Endothelial cell (in vitro differentiated cells): ENCODE measurements around the gene CDH23. TPM values are rescaled to one million over a fixed set of nuclear protein-coding genes. Genes with fewer than 3 reads are reported as not detected.

ENCODE experiments used
- DNase-seq: peaks from one replicate; pipeline ENCODE4 v3.0.0; 2021; ENCODE audit warnings: low spot score
- H3K27ac Mint-ChIP-seq: one replicate; pipeline ENCODE4 v1.8.0; 2021; ENCODE audit warnings: mixed read lengths, inconsistent platforms; ENCODE audit not compliant: unreplicated experiment
- H3K27me3 Mint-ChIP-seq: one replicate; pipeline ENCODE4 v1.8.0; 2021; ENCODE audit warnings: mild to moderate bottlenecking, moderate library complexity, mixed read lengths, inconsistent platforms; ENCODE audit not compliant: unreplicated experiment
- H3K36me3 Mint-ChIP-seq: one replicate; pipeline ENCODE4 v1.8.0; 2021; ENCODE audit warnings: mild to moderate bottlenecking, low read depth, mixed read lengths, inconsistent platforms; ENCODE audit not compliant: unreplicated experiment
- H3K4me1 Mint-ChIP-seq: one replicate; pipeline ENCODE4 v1.8.0; 2021; ENCODE audit warnings: mild to moderate bottlenecking, mixed read lengths, inconsistent platforms; ENCODE audit not compliant: unreplicated experiment
- H3K4me3 Mint-ChIP-seq: one replicate; pipeline ENCODE4 v1.8.0; 2021; ENCODE audit warnings: mild to moderate bottlenecking, mixed read lengths, inconsistent platforms; ENCODE audit not compliant: unreplicated experiment
- H3K9me3 Mint-ChIP-seq: one replicate; pipeline ENCODE4 v1.8.0; 2021; ENCODE audit warnings: mixed read lengths, inconsistent platforms; ENCODE audit not compliant: unreplicated experiment
- total RNA-seq: library from RNA; stranded (reverse); fragmentation: NEBNext Ultra II Directional; extraction: Animal tissue kit (Norgen Biotek cat#: 25700); gene quantifications from one replicate; pipeline ENCODE4 v1.2.1, GENCODE V29; 2021; ENCODE audit not compliant: unreplicated experiment
- TF ChIP-seq, protein P1 (sequence below): fragments of 200-600 bp; sonication (generic); IDR thresholded peaks from one replicate; pipeline ENCODE4 v1.5.0; 2021; ENCODE audit warnings: antibody characterized with exemption; ENCODE audit not compliant: unreplicated experiment

The CDH23 gene
- total RNA-seq, 1 donor from 2014 or later = 0.54 TPM

DNA sequence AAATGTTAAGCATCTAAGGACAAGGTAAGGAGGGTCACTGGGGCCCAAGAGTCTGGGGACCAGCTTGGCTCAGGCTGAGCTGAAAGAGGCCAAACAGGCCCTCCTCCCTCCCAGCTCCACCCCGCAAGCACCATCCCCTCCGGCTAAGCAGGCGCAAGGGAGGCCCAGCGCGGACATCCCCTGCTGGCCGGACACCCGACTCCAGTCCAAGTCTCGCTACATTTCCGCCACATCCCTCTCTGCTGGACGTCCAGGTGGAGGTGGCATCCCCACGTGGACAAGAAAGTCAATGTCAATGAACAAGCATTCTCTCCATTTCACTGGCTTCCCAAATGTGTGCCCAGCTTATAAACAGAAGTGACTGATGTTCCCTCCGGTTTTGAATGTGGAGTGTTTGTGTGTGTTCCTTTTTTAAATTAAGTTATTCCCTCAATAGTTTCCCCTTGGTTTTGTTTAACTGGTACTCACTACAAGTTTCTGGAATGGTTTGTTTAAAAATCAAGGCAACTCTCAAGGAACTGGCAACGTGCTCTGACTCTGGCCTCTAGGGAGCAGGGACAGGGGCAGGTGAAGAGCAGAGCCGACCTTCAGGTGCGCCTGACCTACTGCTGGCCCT lies 418.9 kb downstream of the CDH23 start:
- Mint-ChIP-seq H3K27ac (no peak overlapping the region), H3K36me3 (peaks cover 48% of the 10 kb centered on the region), H3K4me3 (peak overlapping the region; percentile 59), H3K9me3 (no peaks in the 10 kb centered on the region), H3K27me3 (peaks cover 9% of the 10 kb centered on the region), H3K4me1 (no peaks in the 10 kb centered on the region)
- TF ChIP-seq, protein P1, sequence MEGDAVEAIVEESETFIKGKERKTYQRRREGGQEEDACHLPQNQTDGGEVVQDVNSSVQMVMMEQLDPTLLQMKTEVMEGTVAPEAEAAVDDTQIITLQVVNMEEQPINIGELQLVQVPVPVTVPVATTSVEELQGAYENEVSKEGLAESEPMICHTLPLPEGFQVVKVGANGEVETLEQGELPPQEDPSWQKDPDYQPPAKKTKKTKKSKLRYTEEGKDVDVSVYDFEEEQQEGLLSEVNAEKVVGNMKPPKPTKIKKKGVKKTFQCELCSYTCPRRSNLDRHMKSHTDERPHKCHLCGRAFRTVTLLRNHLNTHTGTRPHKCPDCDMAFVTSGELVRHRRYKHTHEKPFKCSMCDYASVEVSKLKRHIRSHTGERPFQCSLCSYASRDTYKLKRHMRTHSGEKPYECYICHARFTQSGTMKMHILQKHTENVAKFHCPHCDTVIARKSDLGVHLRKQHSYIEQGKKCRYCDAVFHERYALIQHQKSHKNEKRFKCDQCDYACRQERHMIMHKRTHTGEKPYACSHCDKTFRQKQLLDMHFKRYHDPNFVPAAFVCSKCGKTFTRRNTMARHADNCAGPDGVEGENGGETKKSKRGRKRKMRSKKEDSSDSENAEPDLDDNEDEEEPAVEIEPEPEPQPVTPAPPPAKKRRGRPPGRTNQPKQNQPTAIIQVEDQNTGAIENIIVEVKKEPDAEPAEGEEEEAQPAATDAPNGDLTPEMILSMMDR = no peak
- DNase-seq = no peak

DNA sequence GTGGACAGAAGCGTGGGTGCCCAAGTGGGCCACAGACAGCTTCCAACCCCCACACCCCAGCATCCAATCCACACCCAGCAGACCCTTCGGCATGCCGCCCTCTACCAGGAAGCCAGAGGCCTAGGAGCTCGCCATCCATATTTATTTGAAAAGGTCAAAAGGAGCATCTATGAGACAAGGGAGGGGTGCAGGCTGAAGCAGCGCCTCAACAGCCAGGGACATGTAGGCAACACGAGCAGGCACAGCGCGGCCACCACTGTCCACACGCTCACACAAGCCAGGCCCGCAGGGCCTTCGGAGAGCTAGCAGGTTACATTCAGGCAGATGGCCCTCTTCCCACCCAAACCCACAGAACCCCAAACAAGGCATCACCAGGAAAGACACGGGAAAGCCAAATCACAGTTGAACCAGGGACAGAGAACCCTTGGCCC lies 419.7 kb downstream of the CDH23 start:
- H3K4me3 Mint-ChIP-seq = peak overlapping the region; percentile 42
- H3K27me3 Mint-ChIP-seq = peaks cover 9% of the 10 kb centered on the region
- no peak for DNase-seq
- TF ChIP-seq, protein P1 = no peak
- H3K4me1 Mint-ChIP-seq = peaks cover 3% of the 10 kb centered on the region
- no peaks in the 10 kb centered on the region for H3K9me3 Mint-ChIP-seq
- H3K27ac Mint-ChIP-seq = no peak overlapping the region
- peaks cover 53% of the 10 kb centered on the region for H3K36me3 Mint-ChIP-seq

DNA sequence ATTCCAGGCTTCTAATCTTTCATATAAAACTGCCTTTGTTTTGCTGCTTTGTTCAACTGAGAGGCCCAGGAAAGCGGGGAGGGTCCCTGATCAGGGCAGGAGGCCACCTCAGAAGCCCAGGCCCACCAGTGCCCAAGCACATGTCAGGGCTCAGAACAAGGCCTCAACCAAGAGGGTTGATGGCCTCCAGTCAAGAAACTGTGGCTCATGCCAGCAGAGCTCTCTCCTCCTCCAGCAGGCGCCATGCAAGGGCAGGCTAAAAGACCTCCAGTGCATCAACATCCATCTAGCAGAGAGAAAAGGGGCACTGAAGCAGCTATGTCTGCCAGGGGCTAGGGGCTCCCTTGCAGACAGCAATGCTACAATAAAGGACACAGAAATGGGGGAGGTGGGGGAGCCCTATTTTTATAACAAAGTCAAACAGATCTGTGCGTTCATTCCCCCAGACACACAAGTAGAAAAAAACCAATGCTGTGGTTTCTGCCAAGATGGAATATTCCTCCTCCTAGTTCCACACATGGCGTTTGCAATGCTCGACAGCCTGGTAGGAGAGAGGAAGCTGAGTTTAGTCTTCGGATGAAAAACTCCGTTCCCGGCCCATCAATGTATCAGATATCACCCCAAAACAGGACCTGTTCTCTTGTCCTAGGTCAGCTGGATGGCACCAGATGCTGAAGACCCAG lies 420.4 kb downstream of the CDH23 start:
- H3K4me1 Mint-ChIP-seq = peaks cover 3% of the 10 kb centered on the region
- no peak for DNase-seq
- peak overlapping the region; percentile 25 for H3K4me3 Mint-ChIP-seq
- H3K27ac Mint-ChIP-seq = peak overlapping the region; percentile 52
- TF ChIP-seq, protein P1 = no peak
- H3K36me3 Mint-ChIP-seq = peaks cover 60% of the 10 kb centered on the region
- H3K27me3 Mint-ChIP-seq = peaks cover 9% of the 10 kb centered on the region
- no peaks in the 10 kb centered on the region for H3K9me3 Mint-ChIP-seq

DNA sequence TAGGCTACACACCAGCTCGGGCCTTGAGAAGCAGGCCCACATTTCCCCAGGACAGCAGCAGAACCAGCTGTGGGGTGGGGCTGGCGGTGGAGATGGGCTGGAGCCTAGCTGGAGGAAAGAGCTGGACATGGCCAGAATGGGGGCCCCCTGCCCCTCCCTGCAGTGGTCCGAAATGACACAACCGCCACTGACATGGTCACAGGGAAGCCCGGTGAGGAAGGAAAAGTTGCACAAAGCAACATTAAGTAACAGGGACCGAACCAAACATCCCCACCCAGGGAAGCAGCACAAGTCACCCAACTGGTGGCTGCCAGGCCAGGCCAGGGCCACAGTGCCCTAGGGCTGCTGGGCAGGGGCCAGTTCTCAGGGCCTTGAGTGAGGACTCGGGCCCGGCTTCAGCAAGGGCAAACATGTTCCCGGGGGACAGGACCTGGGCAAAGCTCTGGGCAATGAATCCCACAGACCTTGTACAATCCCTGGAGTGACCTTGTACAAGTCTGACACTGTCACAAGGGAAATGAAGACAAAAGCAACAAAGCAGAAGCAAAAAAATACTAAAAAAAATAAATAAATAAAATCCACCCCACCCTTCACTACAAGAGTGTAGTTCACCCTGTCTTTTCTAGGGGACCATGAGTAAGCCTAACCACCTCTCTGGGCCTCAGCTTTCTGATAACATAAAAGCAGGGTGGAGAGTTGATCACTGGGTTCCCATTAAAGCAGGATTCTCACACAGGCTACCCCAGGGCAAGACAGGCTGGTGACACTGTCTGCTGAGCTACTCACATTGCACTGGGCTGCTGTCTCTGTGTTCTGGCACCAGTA lies 421.3 kb downstream of the CDH23 start:
- Mint-ChIP-seq H3K4me1 (peaks cover 7% of the 10 kb centered on the region), H3K27me3 (peaks cover 8% of the 10 kb centered on the region), H3K9me3 (no peaks in the 10 kb centered on the region), H3K27ac (no peak overlapping the region), H3K36me3 (peaks cover 62% of the 10 kb centered on the region), H3K4me3 (no peak overlapping the region)
- TF ChIP-seq, protein P1 = no peak
- no peak for DNase-seq
